ENCODE results near the gene CASP3. TPM values are rescaled to one million over a fixed set of nuclear protein-coding genes. Genes with fewer than 3 reads are reported as not detected.
A peak's percentile ranks its signal among the peaks of the same experiment; 100 is the strongest.

Gene CASP3
- 53.4 TPM for polyA plus RNA-seq
- long read RNA-seq, donor 1, transcript CASP3-201 (8 exons, 2,673 nt): major isoform, 7 of 9 reads
- long read RNA-seq, donor 1, partial matches to known transcripts: 0 of 9 reads
- long read RNA-seq, donor 1, other reads (novel, unspliced or antisense): 0 of 9 reads
- long read RNA-seq, donor 2, transcript CASP3-206 (7 exons, 2,540 nt): minor isoform, 12 of 27 reads
- long read RNA-seq, donor 2, transcript CASP3-201 (8 exons, 2,673 nt): major isoform, 14 of 27 reads
- long read RNA-seq, donor 2, partial matches to known transcripts: 0 of 27 reads
- long read RNA-seq, donor 2, other reads (novel, unspliced or antisense): 0 of 27 reads
- long read RNA-seq, donor 3, transcript CASP3-206 (7 exons, 2,540 nt): major isoform, 26 of 95 reads
- long read RNA-seq, donor 3, transcript CASP3-201 (8 exons, 2,673 nt): minor isoform, 17 of 95 reads
- long read RNA-seq, donor 3, partial matches to known transcripts: 48 of 95 reads
- long read RNA-seq, donor 3, other reads (novel, unspliced or antisense): 0 of 95 reads
- long read RNA-seq, donor 4, partial matches to known transcripts: 0 of 1 reads
- long read RNA-seq, donor 4, other reads (novel, unspliced or antisense): 0 of 1 reads
- long read RNA-seq, donor 5, transcript CASP3-206 (7 exons, 2,540 nt): major isoform, 9 of 12 reads
- long read RNA-seq, donor 5, partial matches to known transcripts: 0 of 12 reads
- long read RNA-seq, donor 5, other reads (novel, unspliced or antisense): 0 of 12 reads
- long read RNA-seq, donor 6, transcript CASP3-206 (7 exons, 2,540 nt): major isoform, 25 of 79 reads
- long read RNA-seq, donor 6, partial matches to known transcripts: 53 of 79 reads
- long read RNA-seq, donor 6, other reads (novel, unspliced or antisense): 0 of 79 reads
- long read RNA-seq, donor 7, partial matches to known transcripts: 0 of 9 reads
- long read RNA-seq, donor 7, other reads (novel, unspliced or antisense): 0 of 9 reads
- long read RNA-seq, donor 8, transcript CASP3-206 (7 exons, 2,540 nt): major isoform, 31 of 46 reads
- long read RNA-seq, donor 8, transcript CASP3-201 (8 exons, 2,673 nt): minor isoform, 9 of 46 reads
- long read RNA-seq, donor 8, partial matches to known transcripts: 5 of 46 reads
- long read RNA-seq, donor 8, other reads (novel, unspliced or antisense): 0 of 46 reads
- long read RNA-seq, donor 9, transcript CASP3-201 (8 exons, 2,673 nt): minor isoform, 8 of 26 reads
- long read RNA-seq, donor 9, transcript CASP3-206 (7 exons, 2,540 nt): major isoform, 17 of 26 reads
- long read RNA-seq, donor 9, partial matches to known transcripts: 0 of 26 reads
- long read RNA-seq, donor 9, other reads (novel, unspliced or antisense): 0 of 26 reads
- long read RNA-seq, donor 10, transcript CASP3-201 (8 exons, 2,673 nt): minor isoform, 11 of 32 reads
- long read RNA-seq, donor 10, transcript CASP3-206 (7 exons, 2,540 nt): major isoform, 21 of 32 reads
- long read RNA-seq, donor 10, partial matches to known transcripts: 0 of 32 reads
- long read RNA-seq, donor 10, other reads (novel, unspliced or antisense): 0 of 32 reads
- long read RNA-seq, donor 11, transcript CASP3-201 (8 exons, 2,673 nt): minor isoform, 10 of 25 reads
- long read RNA-seq, donor 11, transcript CASP3-206 (7 exons, 2,540 nt): major isoform, 13 of 25 reads
- long read RNA-seq, donor 11, partial matches to known transcripts: 0 of 25 reads
- long read RNA-seq, donor 11, other reads (novel, unspliced or antisense): 0 of 25 reads

DNA sequence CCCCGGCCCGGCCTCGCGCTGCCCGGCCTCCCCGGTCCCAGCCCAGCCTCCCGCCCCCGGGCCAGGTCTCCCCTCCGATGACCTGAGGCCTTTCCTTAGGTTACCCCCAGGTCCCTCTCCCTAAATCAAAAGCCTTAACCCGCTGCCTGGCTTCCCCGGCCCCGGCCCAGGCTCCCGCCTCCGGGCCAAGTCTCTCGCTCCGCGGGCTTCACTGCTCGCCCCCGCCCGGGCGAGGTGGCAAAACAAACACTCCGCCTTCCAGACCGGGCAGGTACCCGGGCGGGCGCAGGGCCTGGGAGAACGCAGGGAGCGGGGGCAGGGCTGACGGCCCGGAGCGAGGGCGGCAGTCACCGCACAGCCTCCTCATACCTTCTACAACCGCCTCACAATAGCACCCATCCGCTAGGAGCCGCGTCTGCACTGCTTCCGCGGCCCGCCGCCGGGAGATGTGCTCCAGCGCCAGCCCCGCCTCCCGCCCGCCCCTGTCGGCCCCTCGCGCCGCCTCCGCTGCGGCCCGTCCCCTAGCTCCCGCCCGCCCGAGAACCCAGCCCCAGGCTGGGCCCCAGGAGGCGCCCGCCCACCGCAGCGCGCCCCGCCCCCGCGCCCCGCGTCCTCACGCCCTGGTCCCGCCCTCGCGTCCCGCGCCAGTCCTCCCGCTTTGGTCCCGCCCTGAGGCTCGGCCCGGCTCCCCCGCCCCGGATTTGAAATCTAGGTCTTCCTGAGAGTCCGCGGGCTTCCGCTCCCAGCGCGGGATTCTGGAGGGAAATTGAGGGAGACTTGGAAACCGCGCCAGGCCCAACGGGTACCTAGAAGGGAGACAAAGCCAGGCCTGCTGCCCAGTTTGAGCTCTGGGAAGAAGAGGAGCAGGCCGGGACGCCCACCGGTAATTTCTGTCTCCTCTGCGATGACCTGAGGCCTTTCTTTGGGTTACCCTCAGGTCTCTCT, at the start of gene CASP3, which contains the start of gene PRIMPOL:
Gene CASP3 (minus strand): TSS at position 422 of the 945 bp plus-strand sequence. CDS start 10,994 bp downstream, outside the sequence.
Gene PRIMPOL (plus strand): TSS at position 713 of the 945 bp plus-strand sequence. CDS start 7,403 bp downstream, outside the sequence.
- H3K27me3 ChIP-seq (ENCODE audit: control insufficient read depth, insufficient read depth, low read length): no peaks in the 10 kb centered on the region
- peaks cover 31% of the 10 kb centered on the region for H3K4me1 ChIP-seq (ENCODE audit: control insufficient read depth, insufficient read depth, low read length)
- peak; percentile 94 to 98 for DNase-seq
- peak within 1 kb of the TSS; percentile 93 for H3K4me3 ChIP-seq (ENCODE audit: low read length)
- WGBS (ENCODE audit: insufficient coverage, low lambda C conversion rate): no CpG with 5 or more reads among the region's 90 CpGs
- peak within 1 kb of the TSS; percentile 98 for H3K27ac ChIP-seq (ENCODE audit: low read length)
- no peaks in the 10 kb centered on the region for H3K9me3 ChIP-seq (ENCODE audit: control insufficient read depth, low read depth, low read length)
- peaks cover 4% of the 10 kb centered on the region for H3K36me3 ChIP-seq (ENCODE audit: control insufficient read depth, insufficient read depth, low read length)

DNA sequence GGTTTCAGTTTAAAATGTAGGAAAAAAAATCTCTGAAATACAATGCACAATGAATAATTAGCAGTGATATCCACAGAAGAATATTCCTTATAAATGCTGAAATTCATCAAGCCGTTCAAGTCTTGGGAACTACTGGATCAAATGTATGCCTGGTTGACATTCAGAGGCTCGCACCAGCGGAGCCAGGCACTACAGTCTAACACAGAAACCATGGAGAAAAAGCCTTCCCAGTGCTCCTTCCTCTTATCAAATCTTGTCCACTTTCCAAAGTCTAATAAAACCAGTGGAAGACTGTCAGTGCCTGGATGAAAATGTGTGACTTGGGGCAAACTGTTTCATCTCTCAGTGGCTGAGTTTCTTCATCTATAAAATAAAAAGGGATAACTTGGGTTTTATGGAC, 48.7 kb upstream of the CASP3 start:
- Histone ChIP-seq H3K36me3 (ENCODE audit: control insufficient read depth, insufficient read depth, low read length) (peaks cover 15% of the 10 kb centered on the region), H3K9me3 (ENCODE audit: control insufficient read depth, low read depth, low read length) (no peaks in the 10 kb centered on the region), H3K27ac (ENCODE audit: low read length) (no peak overlapping the region), H3K27me3 (ENCODE audit: control insufficient read depth, insufficient read depth, low read length) (no peaks in the 10 kb centered on the region), H3K4me1 (ENCODE audit: control insufficient read depth, insufficient read depth, low read length) (no peaks in the 10 kb centered on the region), H3K4me3 (ENCODE audit: low read length) (no peak overlapping the region)
- DNase-seq: no peak
- whole genome bisulfite sequencing (ENCODE audit: insufficient coverage, low lambda C conversion rate): 90% methylated on average over 2 of the region's 3 CpGs

DNA sequence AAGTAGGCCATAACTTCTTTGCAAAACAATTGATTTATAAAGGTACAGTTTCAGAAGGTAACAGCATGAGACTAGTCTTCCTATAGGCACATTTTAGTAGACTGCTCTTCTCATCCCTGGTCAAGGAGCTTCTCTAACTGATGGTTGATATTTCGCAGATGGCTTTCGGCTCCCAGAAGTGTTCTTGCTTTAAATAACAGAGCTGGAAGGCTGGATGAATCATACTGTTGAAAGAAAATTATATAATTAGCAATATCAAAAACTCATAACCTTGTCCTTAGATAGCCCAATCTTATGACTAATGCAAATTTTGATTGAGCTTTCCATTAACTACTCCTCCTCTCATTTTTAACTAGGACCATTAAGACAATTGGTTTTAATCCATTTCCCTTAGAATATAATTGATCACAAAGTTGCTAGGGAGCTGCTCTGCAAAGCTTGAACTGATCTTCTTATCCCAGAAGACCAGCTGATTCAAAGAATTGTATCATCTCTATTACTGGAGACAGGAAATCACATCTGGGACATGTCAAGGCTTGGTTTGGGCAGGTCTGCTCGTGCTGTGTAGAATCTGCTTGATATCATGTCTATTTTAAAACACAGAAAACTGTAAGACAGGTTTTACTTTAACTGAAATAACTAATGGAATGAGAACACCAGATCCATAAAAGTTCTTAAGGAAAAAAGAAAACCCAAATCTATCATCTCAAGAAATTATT, 46.1 kb upstream of the CASP3 start:
- WGBS (ENCODE audit: insufficient coverage, low lambda C conversion rate): no CpG with 5 or more reads among the region's 3 CpGs
- no peaks in the 10 kb centered on the region for H3K4me1 ChIP-seq (ENCODE audit: control insufficient read depth, insufficient read depth, low read length)
- no peaks in the 10 kb centered on the region for H3K27me3 ChIP-seq (ENCODE audit: control insufficient read depth, insufficient read depth, low read length)
- H3K4me3 ChIP-seq (ENCODE audit: low read length): no peak overlapping the region
- no peak overlapping the region for H3K27ac ChIP-seq (ENCODE audit: low read length)
- peaks cover 10% of the 10 kb centered on the region for H3K36me3 ChIP-seq (ENCODE audit: control insufficient read depth, insufficient read depth, low read length)
- no peak for DNase-seq
- H3K9me3 ChIP-seq (ENCODE audit: control insufficient read depth, low read depth, low read length): no peaks in the 10 kb centered on the region

DNA sequence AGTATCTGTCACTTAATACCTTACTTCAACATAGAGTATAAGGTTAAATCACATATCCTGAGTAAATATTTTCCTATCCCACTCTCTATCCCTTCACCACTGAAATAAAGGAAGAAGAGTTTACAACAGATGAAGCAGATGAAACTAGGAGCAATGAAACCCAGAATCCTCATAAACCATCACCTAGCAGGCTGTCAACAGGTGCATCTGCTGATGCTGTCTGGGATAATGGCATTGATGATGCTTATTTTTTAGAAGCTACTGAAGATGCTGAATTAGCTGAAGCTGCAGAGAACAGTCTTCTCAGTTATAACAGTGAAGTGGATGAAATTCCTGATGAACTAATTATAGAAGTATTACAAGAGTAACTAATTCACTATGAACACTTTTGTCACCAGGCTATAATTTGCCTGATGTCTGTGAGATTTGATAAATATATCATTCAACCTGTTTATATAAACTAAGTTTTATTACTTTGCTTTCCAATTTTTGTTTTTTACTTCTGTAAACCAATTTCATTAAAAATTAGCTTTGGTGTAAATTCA, 45.2 kb upstream of the CASP3 start:
- H3K27me3 ChIP-seq (ENCODE audit: control insufficient read depth, insufficient read depth, low read length): no peaks in the 10 kb centered on the region
- no peaks in the 10 kb centered on the region for H3K4me1 ChIP-seq (ENCODE audit: control insufficient read depth, insufficient read depth, low read length)
- no peak overlapping the region for H3K27ac ChIP-seq (ENCODE audit: low read length)
- no peaks in the 10 kb centered on the region for H3K9me3 ChIP-seq (ENCODE audit: control insufficient read depth, low read depth, low read length)
- no peak for DNase-seq
- H3K36me3 ChIP-seq (ENCODE audit: control insufficient read depth, insufficient read depth, low read length): peaks cover 10% of the 10 kb centered on the region
- no peak overlapping the region for H3K4me3 ChIP-seq (ENCODE audit: low read length)

DNA sequence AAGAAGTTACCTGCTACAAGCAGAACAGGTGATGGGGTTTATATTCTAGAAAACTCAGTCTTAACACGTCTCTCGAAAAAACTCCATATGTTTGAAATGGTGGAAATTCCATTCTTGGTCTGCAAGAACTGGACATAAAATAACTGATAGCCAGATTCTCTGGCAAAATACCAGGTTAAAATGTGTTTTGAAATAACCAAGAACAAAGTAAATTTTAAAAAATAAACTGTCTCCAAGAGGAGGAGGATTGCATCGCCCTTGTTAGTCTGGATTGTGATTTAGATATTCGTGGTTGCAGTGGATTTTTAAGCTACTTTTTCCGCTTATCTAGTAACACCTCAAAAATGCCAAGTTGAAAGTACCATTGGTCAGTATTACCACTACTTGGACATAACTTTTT, 43.8 kb upstream of the CASP3 start:
- H3K9me3 ChIP-seq (ENCODE audit: control insufficient read depth, low read depth, low read length): no peaks in the 10 kb centered on the region
- H3K36me3 ChIP-seq (ENCODE audit: control insufficient read depth, insufficient read depth, low read length): peaks cover 10% of the 10 kb centered on the region
- no peak overlapping the region for H3K4me3 ChIP-seq (ENCODE audit: low read length)
- no peak for DNase-seq
- no peaks in the 10 kb centered on the region for H3K27me3 ChIP-seq (ENCODE audit: control insufficient read depth, insufficient read depth, low read length)
- WGBS (ENCODE audit: insufficient coverage, low lambda C conversion rate): 96% methylated on average over 4 of the region's 5 CpGs
- H3K27ac ChIP-seq (ENCODE audit: low read length): no peak overlapping the region
- no peaks in the 10 kb centered on the region for H3K4me1 ChIP-seq (ENCODE audit: control insufficient read depth, insufficient read depth, low read length)

DNA sequence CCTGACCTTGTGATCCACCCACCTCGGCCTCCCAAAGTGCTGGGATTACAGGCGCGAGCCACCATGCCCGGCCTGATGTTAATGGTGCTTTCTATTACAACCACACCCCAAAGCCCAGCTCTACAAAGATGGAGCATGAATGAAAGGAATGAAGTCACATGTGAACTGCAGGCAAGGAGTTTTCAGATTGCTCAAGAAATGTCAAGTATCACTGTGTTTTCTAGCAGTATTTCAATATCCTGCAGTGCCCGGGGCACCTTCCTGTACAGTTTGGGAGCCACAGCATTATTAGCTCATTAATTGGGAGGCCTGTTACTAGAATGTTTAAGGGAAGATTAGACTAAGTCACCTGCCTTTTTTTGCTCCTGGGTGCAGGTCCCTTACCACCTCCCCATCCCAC, 40.4 kb upstream of the CASP3 start:
- H3K27me3 ChIP-seq (ENCODE audit: control insufficient read depth, insufficient read depth, low read length): no peaks in the 10 kb centered on the region
- H3K27ac ChIP-seq (ENCODE audit: low read length): no peak overlapping the region
- no peak for DNase-seq
- no peak overlapping the region for H3K4me3 ChIP-seq (ENCODE audit: low read length)
- WGBS (ENCODE audit: insufficient coverage, low lambda C conversion rate): no CpG with 5 or more reads among the region's 5 CpGs
- no peaks in the 10 kb centered on the region for H3K4me1 ChIP-seq (ENCODE audit: control insufficient read depth, insufficient read depth, low read length)
- no peaks in the 10 kb centered on the region for H3K9me3 ChIP-seq (ENCODE audit: control insufficient read depth, low read depth, low read length)
- peaks cover 8% of the 10 kb centered on the region for H3K36me3 ChIP-seq (ENCODE audit: control insufficient read depth, insufficient read depth, low read length)

DNA sequence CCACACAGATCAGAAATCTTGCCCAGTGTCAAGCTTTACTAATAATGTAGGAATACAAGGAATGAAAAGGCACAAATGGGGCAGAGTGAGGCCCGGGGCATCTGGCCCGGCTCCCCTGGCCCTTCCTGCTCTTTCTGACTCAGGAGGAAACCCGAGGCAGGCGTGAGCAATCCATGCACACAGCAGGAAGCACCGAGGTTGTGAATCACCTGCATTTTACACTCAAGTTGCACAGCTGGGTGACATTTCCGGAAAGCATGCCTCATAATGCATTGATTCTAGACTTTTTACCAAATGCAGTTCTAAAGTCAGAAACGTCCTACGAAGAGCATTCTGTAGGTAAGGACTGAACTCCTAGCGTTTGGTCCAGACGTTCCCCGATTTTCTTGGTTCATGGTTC, 39.2 kb upstream of the CASP3 start:
- no peak for DNase-seq
- 90% methylated on average over 3 of the region's 11 CpGs for WGBS (ENCODE audit: insufficient coverage, low lambda C conversion rate)
- no peaks in the 10 kb centered on the region for H3K9me3 ChIP-seq (ENCODE audit: control insufficient read depth, low read depth, low read length)
- H3K4me3 ChIP-seq (ENCODE audit: low read length): no peak overlapping the region
- no peaks in the 10 kb centered on the region for H3K27me3 ChIP-seq (ENCODE audit: control insufficient read depth, insufficient read depth, low read length)
- H3K36me3 ChIP-seq (ENCODE audit: control insufficient read depth, insufficient read depth, low read length): peaks cover 3% of the 10 kb centered on the region
- H3K4me1 ChIP-seq (ENCODE audit: control insufficient read depth, insufficient read depth, low read length): peaks cover 2% of the 10 kb centered on the region
- no peak overlapping the region for H3K27ac ChIP-seq (ENCODE audit: low read length)

DNA sequence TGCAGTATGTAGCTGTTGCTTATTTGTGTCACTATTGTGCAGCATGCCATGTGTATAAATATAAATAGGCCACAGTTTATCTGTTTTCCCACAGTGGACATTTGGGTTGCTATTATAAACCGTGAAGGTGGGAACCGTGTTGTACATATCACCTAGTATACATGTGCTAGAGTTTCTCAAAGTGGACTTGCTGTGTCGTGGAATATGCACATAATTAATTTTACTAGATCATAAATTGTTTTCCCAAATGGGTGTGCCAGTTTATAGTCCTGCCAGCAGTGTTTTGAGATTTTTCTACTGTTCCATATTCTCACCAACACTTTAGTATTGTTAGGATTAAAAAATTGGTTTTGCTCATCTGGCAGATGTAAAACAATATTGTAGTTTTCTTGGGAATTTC, 38.8 kb upstream of the CASP3 start:
- peaks cover 3% of the 10 kb centered on the region for H3K36me3 ChIP-seq (ENCODE audit: control insufficient read depth, insufficient read depth, low read length)
- no peak overlapping the region for H3K27ac ChIP-seq (ENCODE audit: low read length)
- WGBS (ENCODE audit: insufficient coverage, low lambda C conversion rate): 62% methylated on average over 3 of the region's 3 CpGs
- H3K27me3 ChIP-seq (ENCODE audit: control insufficient read depth, insufficient read depth, low read length): no peaks in the 10 kb centered on the region
- peaks cover 2% of the 10 kb centered on the region for H3K4me1 ChIP-seq (ENCODE audit: control insufficient read depth, insufficient read depth, low read length)
- H3K9me3 ChIP-seq (ENCODE audit: control insufficient read depth, low read depth, low read length): no peaks in the 10 kb centered on the region
- no peak for DNase-seq
- H3K4me3 ChIP-seq (ENCODE audit: low read length): no peak overlapping the region

Measured in large intestine (tissue), 12 donors.